Bronchial epithelial cell (primary cell): ENCODE results near the gene LINGO4. TPM values are rescaled to one million over a fixed set of nuclear protein-coding genes. Genes with fewer than 3 reads are reported as not detected.

Experiments used
- DNase-seq: peaks from one replicate; pipeline ENCODE4 v3.0.0-alpha.2; 2010; ENCODE audit warnings: low read depth
- FAIRE-seq: peaks from 2 replicates; lab custom pipeline; 2011; peaks lifted over from hg19 to GRCh38; lab: Jason Lieb, UNC
- H3K27me3 ChIP-seq: 2 replicates; pipeline ENCODE4 v1.5.1; 2011; ENCODE audit warnings: low read length; ENCODE audit not compliant: control insufficient read depth, insufficient read depth
- H3K36me3 ChIP-seq: 2 replicates; pipeline ENCODE4 v1.5.1; 2011; ENCODE audit warnings: low read length; ENCODE audit not compliant: control insufficient read depth, insufficient read depth
- H3K4me3 ChIP-seq: 2 replicates; pipeline ENCODE4 v1.5.1; 2011; ENCODE audit warnings: mild to moderate bottlenecking, low read depth, low read length, control low read depth
- CTCF ChIP-seq: IDR thresholded peaks from 2 replicates; pipeline ENCODE4 v1.5.1; 2011; ENCODE audit warnings: mild to moderate bottlenecking, moderate library complexity, low read length, control low read depth, inconsistent platforms; ENCODE audit not compliant: insufficient read depth, severe bottlenecking
- total RNA-seq: library from RNA; depleted of rRNA; stranded (reverse); fragments of >200 nt; gene quantifications from 2 replicates; pipeline ENCODE4 v1.2.1, GENCODE V29; 2014

Gene LINGO4
- total RNA-seq, 1 donor from 2014 or later = not detected

GRCh38 chr1:151849871-151850270 is 44.7 kb upstream of the LINGO4 start:
- DNase-seq (no peak), FAIRE-seq (no peak)
- Histone ChIP-seq H3K4me3 (no peak overlapping the region), H3K36me3 (no peaks in the 10 kb centered on the region), H3K27me3 (no peaks in the 10 kb centered on the region)
- no peak for TF ChIP-seq CTCF

- Histone ChIP-seq H3K36me3 (no peaks in the 10 kb centered on the region), H3K4me3 (no peak overlapping the region), H3K27me3 (no peaks in the 10 kb centered on the region)
- no peak for TF ChIP-seq CTCF
- peak; percentile 52 for FAIRE-seq
- no peak for DNase-seq
Observed at GRCh38 chr1:151849126-151849525, 43.9 kb upstream of the LINGO4 start.

DNA sequence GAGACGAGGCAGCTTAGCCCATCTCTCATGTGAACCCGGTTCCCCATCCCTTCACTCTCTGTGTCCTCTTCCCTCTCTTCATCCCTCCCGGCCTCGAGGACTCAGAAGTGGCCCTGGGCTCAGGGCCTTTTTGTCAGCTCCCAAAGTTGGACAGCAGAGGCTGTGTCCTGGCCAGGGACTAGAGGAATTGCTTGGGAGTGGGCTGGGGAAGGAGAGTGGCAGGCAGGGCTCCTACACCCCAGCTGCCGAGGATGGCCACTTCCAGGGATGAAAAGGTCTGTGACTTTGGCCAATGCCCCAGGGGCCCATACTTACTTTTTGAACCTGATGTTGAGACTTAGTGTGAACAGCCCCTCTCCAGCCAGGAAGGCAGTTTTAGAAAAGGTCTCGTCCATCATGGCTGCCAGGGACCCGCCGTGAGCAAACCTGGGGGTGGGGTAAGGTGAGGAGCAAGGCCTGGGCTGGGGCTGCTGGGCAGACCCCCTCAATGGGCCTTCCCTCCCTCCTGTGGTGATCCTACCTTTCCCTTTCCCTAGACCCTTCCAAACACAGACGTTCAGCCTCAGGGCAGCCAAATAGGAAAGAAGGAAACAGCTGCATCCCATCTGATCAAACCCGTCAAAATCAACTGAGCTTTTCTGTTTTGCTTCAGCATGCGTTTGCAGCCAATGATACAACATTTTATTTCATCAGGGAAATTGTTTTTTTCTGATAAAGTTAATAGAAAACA is 42.8 kb upstream of the LINGO4 start:
- Histone ChIP-seq H3K4me3 (no peak overlapping the region), H3K36me3 (no peaks in the 10 kb centered on the region), H3K27me3 (no peaks in the 10 kb centered on the region)
- DNase-seq (no peak), FAIRE-seq (no peak)
- no peak for TF ChIP-seq CTCF

DNA sequence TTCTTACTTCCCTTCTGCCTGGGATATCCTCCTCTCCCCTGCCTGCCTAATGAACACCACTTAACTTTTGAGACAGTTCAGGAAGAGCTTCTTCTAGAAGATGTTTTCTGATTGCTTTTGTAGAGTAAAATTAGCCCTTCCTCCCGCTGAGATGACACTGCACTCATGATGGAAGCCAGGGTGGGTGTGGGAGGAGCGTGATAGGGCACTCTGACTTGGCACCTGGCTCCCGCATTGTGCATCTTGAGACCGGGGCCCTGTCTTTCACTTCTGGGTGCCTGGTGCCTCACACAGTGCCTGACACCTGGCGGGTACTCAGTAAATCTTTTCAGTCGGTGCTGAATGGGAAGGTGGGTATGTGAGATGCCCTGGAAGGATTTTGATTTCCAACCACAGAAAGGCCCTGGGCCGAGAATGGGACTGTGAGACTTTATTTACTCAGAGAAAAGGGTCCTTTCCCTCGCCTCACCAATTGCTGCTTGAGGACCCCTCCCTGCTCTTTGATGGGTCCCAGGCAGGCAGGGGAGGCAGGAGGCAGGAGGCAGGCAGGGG is 41.5 kb upstream of the LINGO4 start:
- no peak for DNase-seq

DNA sequence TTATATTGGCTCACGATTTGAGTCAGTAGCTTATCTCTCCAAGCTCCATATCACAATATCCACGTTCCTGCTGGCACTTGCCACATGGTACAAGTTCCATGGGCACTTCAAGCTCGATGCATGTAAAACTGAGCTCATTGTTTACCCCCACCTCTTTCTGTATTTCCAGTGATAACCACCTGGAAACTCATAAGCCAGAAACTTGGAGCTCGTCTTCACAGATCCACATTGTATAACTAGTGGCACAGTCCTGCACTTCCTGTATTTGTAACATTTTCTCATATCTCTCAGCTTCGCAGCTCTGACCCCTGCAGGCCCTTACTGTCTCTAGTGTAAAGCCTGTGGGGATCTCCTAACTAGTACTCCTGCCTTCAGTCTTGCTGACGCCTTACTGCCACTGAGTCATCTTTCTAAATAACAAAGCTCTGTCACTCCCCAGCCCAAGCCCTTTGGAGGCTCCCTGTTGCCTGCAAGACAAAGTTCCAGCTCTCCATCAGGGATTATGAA is 40.9 kb upstream of the LINGO4 start:
- no peaks in the 10 kb centered on the region for H3K36me3 ChIP-seq
- no peak for FAIRE-seq
- DNase-seq = peak; percentile 83

More for the DNA sequence above, 41.5 kb upstream of the LINGO4 start:
- Histone ChIP-seq H3K27me3 (no peaks in the 10 kb centered on the region), H3K4me3 (no peak overlapping the region), H3K36me3 (no peaks in the 10 kb centered on the region)
- TF ChIP-seq CTCF = no peak
- no peak for FAIRE-seq

More for the DNA sequence above, 40.9 kb upstream of the LINGO4 start:
- TF ChIP-seq CTCF = peak; percentile 18
- no peaks in the 10 kb centered on the region for H3K27me3 ChIP-seq
- no peak overlapping the region for H3K4me3 ChIP-seq
